Astrocyte (in vitro differentiated cells and primary cell): Measurements from ENCODE around the gene AQP6. TPM values are rescaled to one million over a fixed set of nuclear protein-coding genes. Genes with fewer than 3 reads are reported as not detected.

ENCODE experiments used
- DNase-seq: peaks from one replicate; pipeline ENCODE4 v3.0.0-alpha.2; 2010; ENCODE audit warnings: low read depth
- FAIRE-seq: peaks from 2 replicates; lab custom pipeline; 2011; peaks lifted over from hg19 to GRCh38; lab: Jason Lieb, UNC
- H2AFZ ChIP-seq: 2 replicates; pipeline ENCODE4 v1.6.0; 2012; ENCODE audit warnings: low read depth, low read length, inconsistent platforms
- H3K27ac ChIP-seq: 2 replicates; pipeline ENCODE4 v1.5.1; 2011; ENCODE audit warnings: low read depth, low read length, inconsistent platforms
- H3K27me3 ChIP-seq: 2 replicates; pipeline ENCODE4 v1.6.0; 2011; ENCODE audit warnings: low read length, inconsistent platforms; ENCODE audit not compliant: insufficient read depth
- H3K36me3 ChIP-seq: 2 replicates; pipeline ENCODE4 v1.5.1; 2011; ENCODE audit warnings: low read length, inconsistent platforms; ENCODE audit not compliant: insufficient read depth
- H3K4me1 ChIP-seq: 2 replicates; pipeline ENCODE4 v1.5.1; 2011; ENCODE audit warnings: low read length, inconsistent platforms; ENCODE audit not compliant: insufficient read depth
- H3K4me2 ChIP-seq: 2 replicates; pipeline ENCODE4 v1.6.0; 2012; ENCODE audit warnings: low read length, inconsistent platforms
- H3K4me3 ChIP-seq: 2 replicates; pipeline ENCODE4 v1.5.1; 2011; ENCODE audit warnings: low read depth, mild to moderate bottlenecking, low read length, inconsistent platforms; ENCODE audit not compliant: insufficient read depth
- H3K79me2 ChIP-seq: 2 replicates; pipeline ENCODE4 v1.6.0; 2012; ENCODE audit warnings: mild to moderate bottlenecking, low read length, inconsistent platforms; ENCODE audit not compliant: insufficient read depth
- H3K9ac ChIP-seq: 2 replicates; pipeline ENCODE4 v1.6.0; 2012; ENCODE audit warnings: mild to moderate bottlenecking, low read length, inconsistent platforms
- H3K9me3 ChIP-seq: 2 replicates; pipeline ENCODE4 v1.5.1; 2012; ENCODE audit warnings: low read depth, mild to moderate bottlenecking, low read length, inconsistent platforms; ENCODE audit not compliant: insufficient read depth
- H4K20me1 ChIP-seq: 2 replicates; pipeline ENCODE4 v1.6.0; 2012; ENCODE audit warnings: low read length, inconsistent platforms; ENCODE audit not compliant: insufficient read depth
- H3K27ac Mint-ChIP-seq: one replicate; pipeline ENCODE4 v1.8.0; 2021; ENCODE audit warnings: mild to moderate bottlenecking, mixed read lengths; ENCODE audit not compliant: unreplicated experiment
- H3K27me3 Mint-ChIP-seq: one replicate; pipeline ENCODE4 v1.8.0; 2021; ENCODE audit warnings: low read depth, mixed read lengths; ENCODE audit not compliant: unreplicated experiment
- H3K36me3 Mint-ChIP-seq: one replicate; pipeline ENCODE4 v1.8.0; 2021; ENCODE audit warnings: low read depth, mixed read lengths; ENCODE audit not compliant: unreplicated experiment
- H3K4me1 Mint-ChIP-seq: one replicate; pipeline ENCODE4 v1.8.0; 2021; ENCODE audit warnings: low read depth, mixed read lengths; ENCODE audit not compliant: unreplicated experiment
- H3K4me3 Mint-ChIP-seq: one replicate; pipeline ENCODE4 v1.8.0; 2021; ENCODE audit warnings: mild to moderate bottlenecking, moderate library complexity, mixed read lengths; ENCODE audit not compliant: unreplicated experiment
- H3K9me3 Mint-ChIP-seq: one replicate; pipeline ENCODE4 v1.8.0; 2021; ENCODE audit warnings: mild to moderate bottlenecking, mixed read lengths; ENCODE audit not compliant: unreplicated experiment
- CTCF ChIP-seq: IDR thresholded peaks from 2 replicates; pipeline ENCODE4 v1.5.1; 2011; ENCODE audit warnings: low read depth, mild to moderate bottlenecking, inconsistent platforms, low read length, moderate library complexity; ENCODE audit not compliant: insufficient read depth
- EZH2 ChIP-seq: IDR thresholded peaks from 2 replicates; pipeline ENCODE4 v1.6.1; 2012; ENCODE audit warnings: mild to moderate bottlenecking, low read length, inconsistent platforms; ENCODE audit not compliant: insufficient read depth
- total RNA-seq: library from RNA; stranded (reverse); gene quantifications from 2 replicates; pipeline ENCODE4 v1.2.1, GENCODE V29; 2021

AQP6 gene
- total RNA-seq, 1 donor from 2014 or later, result not detected

- Mint-ChIP-seq H3K4me1 (no peaks in the 10 kb centered on the region), H3K27me3 (no peaks in the 10 kb centered on the region), H3K4me3 (no peak overlapping the region), H3K9me3 (no peaks in the 10 kb centered on the region), H3K27ac (no peak overlapping the region), H3K36me3 (no peaks in the 10 kb centered on the region)
- Histone ChIP-seq H3K79me2 (peaks cover 36% of the 10 kb centered on the region), H3K4me3 (no peak overlapping the region), H4K20me1 (no peaks in the 10 kb centered on the region), H3K36me3 (no peaks in the 10 kb centered on the region), H3K27ac (no peak overlapping the region), H3K4me1 (no peaks in the 10 kb centered on the region), H3K9ac (no peak overlapping the region), H3K9me3 (no peaks in the 10 kb centered on the region), H3K4me2 (no peak overlapping the region), H3K27me3 (no peaks in the 10 kb centered on the region), H2AFZ (no peak overlapping the region)
- FAIRE-seq (no peak), DNase-seq (no peak)
- TF ChIP-seq CTCF (no peak), EZH2 (no peak)
Observed at GRCh38 chr12:50026691-50027090, 53.9 kb downstream of the AQP6 start.

Other genes with a start within 250 kb of the AQP6 start
- 434 and 452 TPM in 2 replicates for gene TMBIM6, start 231.4 kb upstream of the AQP6 start, total RNA-seq
- 59.5 and 60.4 TPM in 2 replicates for gene NCKAP5L, start 144.5 kb upstream of the AQP6 start, total RNA-seq
- 3.1 and 3.7 TPM in 2 replicates for gene BCDIN3D, start 129.8 kb upstream of the AQP6 start, total RNA-seq
- gene FAIM2, start 69.0 kb upstream of the AQP6 start, total RNA-seq, result 0.10 and 0.18 TPM in 2 replicates
- gene AQP2, start 22.2 kb upstream of the AQP6 start, total RNA-seq, result not detected in 2 replicates
- gene AQP5, start 11.1 kb upstream of the AQP6 start, total RNA-seq, result not detected in 2 replicates
- gene RACGAP1, start 52.5 kb downstream of the AQP6 start, total RNA-seq, result 15.9 and 18.8 TPM in 2 replicates
- gene ASIC1, start 84.6 kb downstream of the AQP6 start, total RNA-seq, result 8.1 and 8.2 TPM in 2 replicates
- 59.9 and 64.4 TPM in 2 replicates for gene SMARCD1, start 112.4 kb downstream of the AQP6 start, total RNA-seq
- 0.29 and 0.59 TPM in 2 replicates for gene GPD1, start 131.1 kb downstream of the AQP6 start, total RNA-seq
- gene COX14, start 139.3 kb downstream of the AQP6 start, total RNA-seq, result 49.7 and 59.9 TPM in 2 replicates
- gene CERS5, start 194.4 kb downstream of the AQP6 start, total RNA-seq, result 115 and 118 TPM in 2 replicates